Upper lobe of left lung (tissue), 4 donors: Measurements from ENCODE around the gene LCK.

Source experiments
- EP300 ChIP-seq, 4 donors: sonication (generic); formaldehyde crosslinking; IDR thresholded peaks; one replicate each; pipeline ENCODE4 v1.5.1; 2017; ENCODE audit warnings: antibody characterized with exemption in 4 of 4, control low read depth in 2 of 4
- POLR2A ChIP-seq, 4 donors: fragments of 450-650 bp; IDR thresholded peaks; one replicate each; pipeline ENCODE4 v1.5.1; 2016 to 2017; ENCODE audit warnings: antibody characterized with exemption in 4 of 4, mild to moderate bottlenecking in 2 of 4
- POLR2AphosphoS5 ChIP-seq, 2 donors: sonication (generic); formaldehyde crosslinking; IDR thresholded peaks; one replicate each; pipeline ENCODE4 v1.5.1; 2017; ENCODE audit warnings: antibody characterized with exemption in 2 of 2
- TF ChIP-seq, protein P1 (sequence below), 6 experiments: fragments of 450-650 bp in 4 of 6; fragments of 200-600 bp in 2 of 6; sonication (generic) in 2 of 6; IDR thresholded peaks; one replicate each; pipeline ENCODE4 v1.5.1; 2016 to 2019; ENCODE audit warnings: antibody characterized with exemption in 6 of 6

DNA sequence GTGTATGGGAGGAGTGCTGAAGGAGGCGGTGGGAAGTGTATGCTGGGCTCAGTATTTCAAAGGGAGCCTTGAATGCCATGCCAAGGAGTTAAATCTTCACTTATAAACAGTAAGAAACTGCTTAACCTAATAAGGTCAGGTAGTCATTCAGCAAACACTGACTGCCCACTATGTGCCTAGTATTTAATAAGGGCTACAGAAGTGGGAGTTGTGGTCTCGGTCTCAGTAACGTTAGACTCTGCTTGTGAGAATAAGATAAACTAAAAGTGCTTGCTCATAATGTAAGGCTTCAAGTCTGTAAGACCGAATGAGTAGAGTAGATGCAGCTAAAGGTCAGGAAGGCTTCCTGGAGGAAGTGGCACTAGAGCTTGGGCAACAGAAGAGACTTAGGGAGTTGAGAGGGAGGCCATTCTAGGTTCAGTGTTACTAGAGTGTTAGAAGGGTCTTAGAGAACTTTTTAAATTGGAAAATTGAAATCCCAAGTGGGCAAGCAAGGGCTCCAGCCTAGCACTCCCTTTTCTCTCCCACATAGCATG is 78.9 kb downstream of the LCK start:
- TF ChIP-seq, protein P1, sequence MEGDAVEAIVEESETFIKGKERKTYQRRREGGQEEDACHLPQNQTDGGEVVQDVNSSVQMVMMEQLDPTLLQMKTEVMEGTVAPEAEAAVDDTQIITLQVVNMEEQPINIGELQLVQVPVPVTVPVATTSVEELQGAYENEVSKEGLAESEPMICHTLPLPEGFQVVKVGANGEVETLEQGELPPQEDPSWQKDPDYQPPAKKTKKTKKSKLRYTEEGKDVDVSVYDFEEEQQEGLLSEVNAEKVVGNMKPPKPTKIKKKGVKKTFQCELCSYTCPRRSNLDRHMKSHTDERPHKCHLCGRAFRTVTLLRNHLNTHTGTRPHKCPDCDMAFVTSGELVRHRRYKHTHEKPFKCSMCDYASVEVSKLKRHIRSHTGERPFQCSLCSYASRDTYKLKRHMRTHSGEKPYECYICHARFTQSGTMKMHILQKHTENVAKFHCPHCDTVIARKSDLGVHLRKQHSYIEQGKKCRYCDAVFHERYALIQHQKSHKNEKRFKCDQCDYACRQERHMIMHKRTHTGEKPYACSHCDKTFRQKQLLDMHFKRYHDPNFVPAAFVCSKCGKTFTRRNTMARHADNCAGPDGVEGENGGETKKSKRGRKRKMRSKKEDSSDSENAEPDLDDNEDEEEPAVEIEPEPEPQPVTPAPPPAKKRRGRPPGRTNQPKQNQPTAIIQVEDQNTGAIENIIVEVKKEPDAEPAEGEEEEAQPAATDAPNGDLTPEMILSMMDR (IDR thresholded peaks at IDR 0.05): no peak
- no peak for TF ChIP-seq POLR2A (IDR thresholded peaks at IDR 0.05)
- no peak for TF ChIP-seq EP300 (IDR thresholded peaks at IDR 0.05)
- TF ChIP-seq POLR2AphosphoS5 (IDR thresholded peaks at IDR 0.05): no peak
